Measurements from ENCODE around the gene CAPZA2.

Gene CAPZA2

GRCh38 chr7:116877443-116878217, 15.2 kb downstream of the CAPZA2 start:
- Histone ChIP-seq H4K20me1 (ENCODE audit: insufficient read depth, low read length) (no peaks in the 10 kb centered on the region), H3F3A (ENCODE audit: insufficient read depth, low read length) (no peaks in the 10 kb centered on the region), H3K27me3 (ENCODE audit: insufficient read depth, low read length) (no peaks in the 10 kb centered on the region), H3K9me3 (ENCODE audit: low read length) (no peaks in the 10 kb centered on the region; the same call in 1 of the 2 replicates), H2AFZ (ENCODE audit: low read length) (no peak overlapping the region), H3K9ac (ENCODE audit: low read length) (no peak overlapping the region), H3K36me3 (ENCODE audit: insufficient read depth, low read length) (peaks cover 44% of the 10 kb centered on the region), H3K4me3 (ENCODE audit: low read depth, low read length, poor library complexity, severe bottlenecking) (no peak overlapping the region), H3K9me2 (ENCODE audit: low read depth, low read length) (no peaks in the 10 kb centered on the region), H3K79me2 (ENCODE audit: insufficient read depth, low read length) (peaks cover 91% of the 10 kb centered on the region), H3K4me2 (ENCODE audit: low read length) (no peak overlapping the region), H3K27ac (ENCODE audit: low read depth, low read length, poor library complexity, severe bottlenecking) (no peak overlapping the region), H3K4me1 (ENCODE audit: insufficient read depth, low read length, severe bottlenecking) (no peaks in the 10 kb centered on the region)
- TF ChIP-seq CTCF (IDR thresholded peaks at IDR 0.05; ENCODE audit: low read length): no peak
- no peak for TF ChIP-seq EZH2 (IDR thresholded peaks at IDR 0.05; ENCODE audit: borderline replicate concordance, low read length)

GRCh38 chr7:116884691-116885090, 22.3 kb downstream of the CAPZA2 start:
- peaks cover 68% of the 10 kb centered on the region for H3K36me3 ChIP-seq (ENCODE audit: insufficient read depth, low read length)
- H3K4me3 ChIP-seq (ENCODE audit: low read depth, low read length, poor library complexity, severe bottlenecking): no peak overlapping the region
- peaks cover 79% of the 10 kb centered on the region for H3K79me2 ChIP-seq (ENCODE audit: insufficient read depth, low read length)
- no peak overlapping the region for H3K27ac ChIP-seq (ENCODE audit: low read depth, low read length, poor library complexity, severe bottlenecking)
- H3K4me1 ChIP-seq (ENCODE audit: insufficient read depth, low read length, severe bottlenecking): no peaks in the 10 kb centered on the region
- peaks cover 16% of the 10 kb centered on the region for H3K9me3 ChIP-seq (ENCODE audit: low read length)
- H4K20me1 ChIP-seq (ENCODE audit: insufficient read depth, low read length): 0 out of 2 replicates have a peak, but pooled peaks cover 7% of the 10 kb centered on the region
- no peak overlapping the region for H3K9ac ChIP-seq (ENCODE audit: low read length)
- no peaks in the 10 kb centered on the region for H3F3A ChIP-seq (ENCODE audit: insufficient read depth, low read length)
- no peaks in the 10 kb centered on the region for H3K27me3 ChIP-seq (ENCODE audit: insufficient read depth, low read length)
- H3K4me2 ChIP-seq (ENCODE audit: low read length): no peak overlapping the region
- H3K9me2 ChIP-seq (ENCODE audit: low read depth, low read length): no peaks in the 10 kb centered on the region
- TF ChIP-seq CTCF (IDR thresholded peaks at IDR 0.05; ENCODE audit: low read length) (no peak), EZH2 (IDR thresholded peaks at IDR 0.05; ENCODE audit: borderline replicate concordance, low read length) (no peak)
- H2AFZ ChIP-seq (ENCODE audit: low read length): no peak overlapping the region

- Histone ChIP-seq H3K9me2 (ENCODE audit: low read depth, low read length) (no peaks in the 10 kb centered on the region), H3K27ac (ENCODE audit: low read depth, low read length, poor library complexity, severe bottlenecking) (no peak overlapping the region), H3K36me3 (ENCODE audit: insufficient read depth, low read length) (peaks cover 70% of the 10 kb centered on the region), H3K9ac (ENCODE audit: low read length) (no peak overlapping the region), H3K4me3 (ENCODE audit: low read depth, low read length, poor library complexity, severe bottlenecking) (no peak overlapping the region), H3K4me1 (ENCODE audit: insufficient read depth, low read length, severe bottlenecking) (no peaks in the 10 kb centered on the region), H3F3A (ENCODE audit: insufficient read depth, low read length) (no peaks in the 10 kb centered on the region), H2AFZ (ENCODE audit: low read length) (no peak overlapping the region), H4K20me1 (ENCODE audit: insufficient read depth, low read length) (0 out of 2 replicates have a peak, but pooled peaks cover 7% of the 10 kb centered on the region), H3K27me3 (ENCODE audit: insufficient read depth, low read length) (no peaks in the 10 kb centered on the region), H3K9me3 (ENCODE audit: low read length) (peaks cover 16% of the 10 kb centered on the region), H3K4me2 (ENCODE audit: low read length) (no peak overlapping the region), H3K79me2 (ENCODE audit: insufficient read depth, low read length) (peaks cover 76% of the 10 kb centered on the region)
- TF ChIP-seq CTCF (IDR thresholded peaks at IDR 0.05; ENCODE audit: low read length) (no peak), EZH2 (IDR thresholded peaks at IDR 0.05; ENCODE audit: borderline replicate concordance, low read length) (no peak)
Measured at GRCh38 chr7:116885724-116886123, 23.3 kb downstream of the CAPZA2 start.
